HL-60 (cell line): Measurements from ENCODE around the gene UGDH.

Experiments
- TF ChIP-seq, protein P1 (sequence below): IDR thresholded peaks from 2 replicates; pipeline ENCODE4 v1.6.1; 2012; ENCODE audit warnings: low read depth; ENCODE audit not compliant: insufficient replicate concordance
- TF ChIP-seq, protein P2 (sequence below): IDR thresholded peaks from one replicate; pipeline ENCODE4 v1.5.1; 2011; ENCODE audit warnings: low read length, control low read depth, inconsistent platforms; ENCODE audit not compliant: insufficient read depth

DNA sequence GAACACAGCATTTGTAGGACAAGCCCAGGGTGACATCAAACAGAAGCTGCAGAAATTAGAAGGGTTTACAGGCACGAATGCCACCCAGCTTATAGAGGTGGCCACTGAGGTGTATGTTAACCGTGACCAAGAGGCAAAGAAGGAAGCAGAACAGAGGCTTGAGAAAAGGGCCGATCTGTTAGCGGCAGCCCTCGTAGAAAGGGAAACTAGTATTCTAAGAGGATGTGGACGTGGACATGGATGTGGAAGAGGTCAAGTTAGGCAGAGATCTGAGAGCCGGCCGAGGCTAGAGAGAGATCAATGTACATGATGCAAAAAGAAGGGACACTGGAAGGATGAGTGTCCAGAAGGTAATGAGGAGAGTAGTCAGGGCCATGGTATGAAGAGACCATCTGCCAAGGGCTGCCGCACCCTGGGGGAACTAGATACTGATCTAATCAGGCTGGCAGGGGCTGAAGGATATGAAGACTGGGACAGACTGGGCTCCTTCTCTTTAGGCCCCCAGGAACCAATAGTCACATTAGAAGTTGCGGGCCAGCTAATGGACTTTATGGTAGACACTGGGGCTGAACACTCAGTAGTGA is 40.9 kb downstream of the UGDH start:
- TF ChIP-seq, protein P1, sequence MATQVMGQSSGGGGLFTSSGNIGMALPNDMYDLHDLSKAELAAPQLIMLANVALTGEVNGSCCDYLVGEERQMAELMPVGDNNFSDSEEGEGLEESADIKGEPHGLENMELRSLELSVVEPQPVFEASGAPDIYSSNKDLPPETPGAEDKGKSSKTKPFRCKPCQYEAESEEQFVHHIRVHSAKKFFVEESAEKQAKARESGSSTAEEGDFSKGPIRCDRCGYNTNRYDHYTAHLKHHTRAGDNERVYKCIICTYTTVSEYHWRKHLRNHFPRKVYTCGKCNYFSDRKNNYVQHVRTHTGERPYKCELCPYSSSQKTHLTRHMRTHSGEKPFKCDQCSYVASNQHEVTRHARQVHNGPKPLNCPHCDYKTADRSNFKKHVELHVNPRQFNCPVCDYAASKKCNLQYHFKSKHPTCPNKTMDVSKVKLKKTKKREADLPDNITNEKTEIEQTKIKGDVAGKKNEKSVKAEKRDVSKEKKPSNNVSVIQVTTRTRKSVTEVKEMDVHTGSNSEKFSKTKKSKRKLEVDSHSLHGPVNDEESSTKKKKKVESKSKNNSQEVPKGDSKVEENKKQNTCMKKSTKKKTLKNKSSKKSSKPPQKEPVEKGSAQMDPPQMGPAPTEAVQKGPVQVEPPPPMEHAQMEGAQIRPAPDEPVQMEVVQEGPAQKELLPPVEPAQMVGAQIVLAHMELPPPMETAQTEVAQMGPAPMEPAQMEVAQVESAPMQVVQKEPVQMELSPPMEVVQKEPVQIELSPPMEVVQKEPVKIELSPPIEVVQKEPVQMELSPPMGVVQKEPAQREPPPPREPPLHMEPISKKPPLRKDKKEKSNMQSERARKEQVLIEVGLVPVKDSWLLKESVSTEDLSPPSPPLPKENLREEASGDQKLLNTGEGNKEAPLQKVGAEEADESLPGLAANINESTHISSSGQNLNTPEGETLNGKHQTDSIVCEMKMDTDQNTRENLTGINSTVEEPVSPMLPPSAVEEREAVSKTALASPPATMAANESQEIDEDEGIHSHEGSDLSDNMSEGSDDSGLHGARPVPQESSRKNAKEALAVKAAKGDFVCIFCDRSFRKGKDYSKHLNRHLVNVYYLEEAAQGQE: no peak
- TF ChIP-seq, protein P2, sequence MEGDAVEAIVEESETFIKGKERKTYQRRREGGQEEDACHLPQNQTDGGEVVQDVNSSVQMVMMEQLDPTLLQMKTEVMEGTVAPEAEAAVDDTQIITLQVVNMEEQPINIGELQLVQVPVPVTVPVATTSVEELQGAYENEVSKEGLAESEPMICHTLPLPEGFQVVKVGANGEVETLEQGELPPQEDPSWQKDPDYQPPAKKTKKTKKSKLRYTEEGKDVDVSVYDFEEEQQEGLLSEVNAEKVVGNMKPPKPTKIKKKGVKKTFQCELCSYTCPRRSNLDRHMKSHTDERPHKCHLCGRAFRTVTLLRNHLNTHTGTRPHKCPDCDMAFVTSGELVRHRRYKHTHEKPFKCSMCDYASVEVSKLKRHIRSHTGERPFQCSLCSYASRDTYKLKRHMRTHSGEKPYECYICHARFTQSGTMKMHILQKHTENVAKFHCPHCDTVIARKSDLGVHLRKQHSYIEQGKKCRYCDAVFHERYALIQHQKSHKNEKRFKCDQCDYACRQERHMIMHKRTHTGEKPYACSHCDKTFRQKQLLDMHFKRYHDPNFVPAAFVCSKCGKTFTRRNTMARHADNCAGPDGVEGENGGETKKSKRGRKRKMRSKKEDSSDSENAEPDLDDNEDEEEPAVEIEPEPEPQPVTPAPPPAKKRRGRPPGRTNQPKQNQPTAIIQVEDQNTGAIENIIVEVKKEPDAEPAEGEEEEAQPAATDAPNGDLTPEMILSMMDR: no peak
